NCI-H146 treated with DMSO at 0.1 percent for 48 hours (cell line): ENCODE measurements around the gene SYT3.
"Not testable (repeated sequence)": the region's sequence is repeated elsewhere in the genome, so short reads cannot be mapped to it uniquely, and the experiment has no call there.

Experiments
- DNase-seq: peaks from one replicate; lab custom pipeline; 2025; ENCODE audit not compliant: unreplicated experiment; lab: John Stamatoyannopoulos, UW

Gene SYT3

DNA sequence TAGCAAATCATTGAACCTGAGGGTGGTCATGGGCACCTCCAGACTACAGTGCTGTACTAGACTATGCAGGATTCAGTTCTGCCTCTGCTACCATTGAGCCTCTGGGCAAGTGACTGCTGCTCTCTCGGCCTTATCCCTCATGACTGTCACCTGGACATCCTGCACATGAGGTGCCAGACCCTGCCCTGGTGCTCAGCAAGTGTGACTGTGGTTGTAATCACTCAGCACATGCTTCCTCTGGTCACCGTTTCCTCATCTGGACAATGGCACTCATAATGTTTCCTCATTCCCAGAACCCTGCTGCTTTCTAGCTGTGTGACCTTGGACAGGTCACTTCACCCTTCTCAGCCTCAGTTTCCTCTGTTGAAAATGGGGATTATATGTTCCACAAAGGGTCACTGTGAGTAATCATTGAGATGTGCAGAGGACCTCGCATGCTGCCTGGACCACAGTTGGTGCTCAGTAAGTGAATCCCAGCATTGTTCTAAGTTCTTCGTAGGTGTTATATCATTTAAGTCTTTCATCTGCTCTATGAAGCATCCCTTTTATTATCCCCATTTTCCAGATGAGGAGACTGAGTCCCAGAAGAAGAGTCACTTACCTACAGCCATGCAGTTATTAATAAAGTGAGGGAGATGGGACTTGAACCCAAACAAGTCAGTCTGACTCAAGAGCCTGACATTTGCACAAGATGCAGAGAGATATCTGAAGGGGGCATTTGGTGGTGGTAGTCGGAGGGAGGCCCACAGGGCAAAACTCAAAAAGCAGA is 3.2 kb downstream of the SYT3 start:
- no peak for DNase-seq

DNA sequence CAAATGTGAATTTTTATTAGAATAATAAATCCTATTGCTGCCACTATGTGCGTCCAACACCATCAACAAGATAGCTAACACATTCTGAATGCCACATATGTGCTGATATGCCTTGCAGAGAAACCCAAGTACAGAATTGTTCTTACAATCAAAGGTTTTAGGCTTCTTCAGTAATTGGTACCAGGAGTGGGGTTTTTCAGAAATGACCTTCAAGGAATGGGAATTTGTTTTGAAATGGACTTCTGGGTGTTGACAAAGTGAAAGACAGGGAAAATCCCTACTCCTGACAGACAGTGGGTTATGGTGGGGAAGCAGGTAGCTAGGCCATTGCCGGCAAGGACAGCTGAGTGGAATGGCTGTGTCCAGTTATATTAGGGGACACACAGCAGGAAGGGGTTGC is 5.7 kb downstream of the SYT3 start:
- DNase-seq: no peak

- no peak for DNase-seq
Observed at GRCh38 chr19:50633359-50633758, 6.3 kb downstream of the SYT3 start.

- no peak for DNase-seq
Observed at GRCh38 chr19:50632151-50632835, 7.4 kb downstream of the SYT3 start.

GRCh38 chr19:50629801-50630200 is 9.9 kb downstream of the SYT3 start:
- no peak for DNase-seq

DNA sequence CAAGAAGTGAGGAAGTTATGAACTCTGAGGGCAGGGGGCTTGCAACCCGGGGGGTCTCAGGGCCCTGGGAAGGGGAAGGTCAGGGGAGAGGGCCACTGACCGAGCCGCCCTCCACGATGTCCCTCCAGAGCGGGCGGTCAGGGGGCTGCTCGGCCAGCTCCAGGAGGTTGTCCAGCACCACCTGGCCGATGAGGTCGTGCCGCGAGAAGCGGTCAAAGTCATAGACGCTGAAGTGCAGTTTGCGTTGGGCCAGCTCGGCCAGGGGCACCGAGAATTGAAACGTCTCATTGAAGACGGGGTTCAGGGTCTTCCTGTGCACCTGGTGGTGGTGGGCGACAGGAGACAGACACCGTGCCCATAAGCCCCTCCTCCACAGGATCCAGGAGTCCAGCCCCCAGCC is 10.5 kb downstream of the SYT3 start:
- DNase-seq: no peak

DNA sequence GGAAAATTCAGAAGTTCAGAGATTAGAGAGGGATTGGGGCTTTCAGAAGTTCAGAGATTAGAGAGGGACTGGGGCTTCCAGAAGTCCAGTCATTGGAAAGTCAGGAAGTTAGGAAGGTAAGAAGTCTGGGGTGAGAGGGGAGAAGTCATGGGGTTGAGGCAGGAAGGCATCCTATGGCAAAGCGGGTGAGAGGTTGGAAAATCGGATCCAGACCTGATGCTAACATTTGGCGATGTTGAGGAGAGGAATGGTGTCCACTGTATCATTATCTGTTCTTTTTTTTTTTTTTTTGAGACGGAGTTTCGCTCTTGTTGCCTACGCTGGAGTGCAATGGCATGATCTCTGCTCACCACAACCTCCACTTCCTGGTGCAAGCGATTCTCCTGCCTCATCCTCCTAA is 11.1 kb downstream of the SYT3 start:
- DNase-seq: no peak

DNA sequence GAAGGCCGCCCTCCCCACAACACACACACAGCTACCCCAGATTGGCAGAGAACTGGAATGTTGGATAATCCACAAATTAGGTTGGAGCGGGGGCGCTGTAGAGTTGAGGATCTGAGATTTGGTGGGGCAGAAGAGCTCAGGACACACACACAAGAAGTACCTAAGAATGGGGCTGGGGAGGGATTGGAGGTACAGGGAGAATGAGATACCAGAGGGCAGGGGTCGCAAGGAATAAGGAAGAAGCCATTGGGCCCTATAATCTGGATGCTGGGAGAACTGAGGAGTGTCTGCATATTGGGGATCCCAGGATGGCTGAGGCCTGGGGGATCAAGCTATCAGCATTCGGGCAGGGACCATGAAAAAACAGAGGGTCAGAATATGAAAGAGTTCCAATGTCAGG is 11.5 kb downstream of the SYT3 start:
- DNase-seq: no peak

GRCh38 chr19:50626795-50627194 is 12.9 kb downstream of the SYT3 start:
- no peak for DNase-seq

- DNase-seq: no peak
Observed at GRCh38 chr19:50626011-50626410, 13.7 kb downstream of the SYT3 start.

GRCh38 chr19:50624949-50625600 is 14.6 kb downstream of the SYT3 start:
- DNase-seq: no peak

DNA sequence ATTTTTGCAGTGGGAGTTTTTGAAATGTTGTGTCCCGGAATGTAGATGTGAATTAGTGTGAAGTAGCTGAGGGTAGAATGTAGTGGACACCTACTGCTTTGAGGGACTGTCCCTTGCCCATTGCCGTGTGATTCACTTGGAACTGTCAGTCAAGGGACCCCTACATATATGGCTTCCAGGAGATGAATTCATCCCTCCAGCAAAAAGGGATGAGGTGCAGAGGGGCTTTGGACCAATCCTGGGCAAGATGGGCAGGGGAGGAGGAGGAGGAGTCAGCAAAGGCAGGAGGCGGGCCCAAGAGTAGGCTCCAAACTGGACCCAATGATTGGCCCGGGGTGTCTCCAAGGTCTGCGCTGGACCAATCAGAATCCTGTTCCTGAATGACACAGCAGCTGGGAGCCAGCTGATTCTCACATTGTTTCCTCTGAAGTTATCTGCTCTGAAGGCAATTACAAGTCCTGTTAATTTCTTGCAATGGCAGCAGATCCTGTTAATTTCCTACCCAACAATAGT is 19.2 kb downstream of the SYT3 start:
- not testable (repeated sequence) for DNase-seq

DNA sequence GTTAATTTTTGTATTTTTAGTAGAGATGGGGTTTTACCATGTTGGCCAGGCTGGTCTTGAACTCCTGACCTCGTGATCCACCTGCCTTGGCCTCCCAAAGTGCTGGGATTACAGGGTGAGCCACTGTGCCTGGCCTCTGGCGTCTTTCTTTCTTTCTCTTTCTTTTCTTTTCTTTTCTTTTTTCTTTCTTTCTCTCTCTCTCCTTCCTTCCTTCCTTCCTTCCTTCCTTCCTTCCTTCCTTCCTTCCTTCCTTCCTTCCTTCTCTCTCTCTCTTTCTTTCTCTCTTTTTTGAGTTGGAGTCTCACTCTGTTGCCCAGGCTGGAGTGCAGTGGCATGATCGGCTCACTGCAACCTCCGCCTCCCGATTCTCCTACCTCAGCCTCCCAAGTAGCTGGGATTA is 20.5 kb downstream of the SYT3 start:
- not testable (repeated sequence) for DNase-seq

GRCh38 chr19:50618379-50618778 is 21.3 kb downstream of the SYT3 start:
- not testable (repeated sequence) for DNase-seq

- not testable (repeated sequence) for DNase-seq
Observed at GRCh38 chr19:50612504-50613404, 26.9 kb downstream of the SYT3 start.

DNA sequence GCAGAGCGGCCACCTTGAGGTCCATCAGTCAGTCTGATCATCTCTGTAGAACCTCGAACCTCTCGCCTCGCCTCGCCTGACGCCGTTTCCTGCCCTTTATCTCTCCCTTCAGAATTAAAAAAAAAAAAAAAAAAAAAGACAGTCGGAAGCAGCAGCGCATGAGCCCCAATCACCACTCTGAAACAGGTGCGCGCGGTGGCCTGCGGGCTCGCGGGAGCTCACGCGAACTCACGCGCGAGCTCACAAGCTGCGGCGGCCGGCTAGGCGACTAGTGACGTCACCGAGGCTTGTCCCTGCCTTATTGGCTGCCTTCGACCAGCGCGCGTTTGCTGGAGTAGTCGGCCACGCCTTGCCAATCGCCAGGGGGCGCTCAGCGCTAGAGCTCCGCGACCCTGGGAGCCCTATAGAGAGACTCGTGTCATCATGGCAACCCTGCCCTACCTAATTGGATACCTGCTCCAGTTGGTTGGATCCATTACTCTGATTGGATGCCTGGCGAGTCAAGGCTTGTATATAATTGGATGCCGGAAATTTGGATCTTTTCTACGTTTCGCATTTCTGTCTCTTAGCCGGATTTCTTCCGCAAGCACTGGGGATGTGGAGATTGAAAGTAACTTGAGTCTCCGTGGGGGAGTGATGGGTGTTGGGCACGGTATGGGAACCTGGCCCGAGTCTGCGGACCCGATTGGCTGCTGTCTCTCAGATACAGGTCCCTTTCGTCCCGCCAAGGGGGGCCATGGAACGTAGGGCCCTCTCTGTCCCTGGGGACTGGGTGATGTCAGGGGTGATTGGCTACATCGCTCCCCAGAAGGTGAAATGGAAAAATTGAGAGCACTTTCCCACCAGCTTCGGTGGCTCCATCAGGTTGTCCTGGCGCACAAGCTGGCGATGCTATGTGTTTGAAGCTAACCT is 31.6 kb downstream of the SYT3 start:
- DNase-seq: no peak

- DNase-seq: no peak
Observed at GRCh38 chr19:50607388-50607787, 32.3 kb downstream of the SYT3 start.

- not testable (repeated sequence) for DNase-seq
Observed at GRCh38 chr19:50606059-50606836, 33.4 kb downstream of the SYT3 start.
